GM21529 (cell line): ENCODE results near the gene PRKCA.

Experiments
- ATAC-seq: cut with Tn5 transposase; IDR thresholded peaks from one replicate; pipeline ENCODE4 v1.9.1; 2021; ENCODE audit not compliant: unreplicated experiment

Gene PRKCA

GRCh38 chr17:66781135-66781534, 478.7 kb downstream of the PRKCA start:
- ATAC-seq: no peak

DNA sequence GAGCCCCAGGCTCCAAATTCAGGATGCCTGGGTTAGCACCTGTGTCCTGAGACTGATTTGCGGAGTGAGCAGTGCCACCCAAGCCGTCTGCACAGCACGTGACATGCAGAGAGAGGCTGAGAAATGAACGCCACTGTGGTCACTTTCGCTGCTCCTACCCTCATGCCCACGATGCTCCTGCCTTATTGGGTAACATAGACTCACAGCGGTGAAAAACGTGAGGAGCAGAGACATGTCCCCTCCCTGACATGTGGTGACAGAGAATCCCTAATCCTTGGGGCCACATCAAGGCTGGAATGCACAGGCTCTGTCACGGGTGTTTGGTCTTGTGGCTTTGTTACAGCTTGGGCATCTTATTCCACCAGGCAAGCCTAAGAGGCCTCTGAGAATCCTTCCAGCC, 480.4 kb downstream of the PRKCA start:
- ATAC-seq: no peak

- no peak for ATAC-seq
Measured at GRCh38 chr17:66783656-66784381, 481.4 kb downstream of the PRKCA start.

- ATAC-seq: no peak
Measured at GRCh38 chr17:66784621-66785364, 482.4 kb downstream of the PRKCA start.

- ATAC-seq: no peak
Measured at GRCh38 chr17:66786107-66786506, 483.7 kb downstream of the PRKCA start.

GRCh38 chr17:66787914-66788313, 485.5 kb downstream of the PRKCA start:
- ATAC-seq: no peak

GRCh38 chr17:66789093-66789492, 486.7 kb downstream of the PRKCA start:
- no peak for ATAC-seq

DNA sequence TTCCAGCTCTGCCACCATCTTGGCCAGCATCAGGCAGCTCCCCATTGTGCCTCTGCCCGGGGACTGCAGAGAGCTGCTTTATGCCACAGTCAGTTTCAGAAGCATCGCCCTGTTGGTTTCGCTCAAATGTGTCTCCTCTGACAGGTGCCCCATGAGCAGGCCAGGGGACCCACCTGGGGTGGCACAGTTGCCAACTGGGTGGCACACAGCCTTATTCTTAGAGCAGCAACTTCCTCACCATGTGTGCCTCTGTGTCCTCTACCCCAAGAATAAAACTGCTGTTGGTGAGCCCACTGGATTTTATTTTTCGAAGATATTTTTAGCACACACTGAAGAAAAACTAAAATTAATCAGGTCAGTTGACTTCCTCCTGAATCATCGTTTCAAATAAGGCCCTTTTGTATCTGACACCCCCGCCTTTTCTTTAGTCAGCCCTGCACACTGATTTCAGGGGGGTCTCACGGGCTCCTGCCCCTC, 487.6 kb downstream of the PRKCA start:
- no peak for ATAC-seq

- ATAC-seq: no peak
Measured at GRCh38 chr17:66790501-66791061, 488.2 kb downstream of the PRKCA start.

- no peak for ATAC-seq
Measured at GRCh38 chr17:66791347-66791746, 488.9 kb downstream of the PRKCA start.

DNA sequence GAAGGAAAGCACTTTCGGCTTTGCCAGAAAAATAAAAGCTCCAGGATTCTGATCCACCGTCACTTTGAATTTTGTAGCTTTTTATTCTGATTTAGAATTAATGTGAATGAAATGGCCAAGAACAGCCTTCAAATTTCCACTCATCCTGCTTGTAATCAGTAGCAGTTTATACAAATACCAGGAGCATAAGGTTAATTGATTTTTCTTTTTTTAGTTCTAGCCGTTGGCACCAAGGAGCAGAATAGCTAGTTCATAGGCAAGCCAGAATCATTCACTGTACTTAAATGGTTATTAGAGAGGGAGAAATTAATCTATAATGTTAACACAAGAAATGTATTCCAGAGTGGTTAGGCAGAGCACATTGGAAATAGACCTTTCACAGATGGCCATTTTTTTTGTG, 491.4 kb downstream of the PRKCA start:
- no peak for ATAC-seq

- ATAC-seq: no peak
Measured at GRCh38 chr17:66795486-66795885, 493.1 kb downstream of the PRKCA start.

DNA sequence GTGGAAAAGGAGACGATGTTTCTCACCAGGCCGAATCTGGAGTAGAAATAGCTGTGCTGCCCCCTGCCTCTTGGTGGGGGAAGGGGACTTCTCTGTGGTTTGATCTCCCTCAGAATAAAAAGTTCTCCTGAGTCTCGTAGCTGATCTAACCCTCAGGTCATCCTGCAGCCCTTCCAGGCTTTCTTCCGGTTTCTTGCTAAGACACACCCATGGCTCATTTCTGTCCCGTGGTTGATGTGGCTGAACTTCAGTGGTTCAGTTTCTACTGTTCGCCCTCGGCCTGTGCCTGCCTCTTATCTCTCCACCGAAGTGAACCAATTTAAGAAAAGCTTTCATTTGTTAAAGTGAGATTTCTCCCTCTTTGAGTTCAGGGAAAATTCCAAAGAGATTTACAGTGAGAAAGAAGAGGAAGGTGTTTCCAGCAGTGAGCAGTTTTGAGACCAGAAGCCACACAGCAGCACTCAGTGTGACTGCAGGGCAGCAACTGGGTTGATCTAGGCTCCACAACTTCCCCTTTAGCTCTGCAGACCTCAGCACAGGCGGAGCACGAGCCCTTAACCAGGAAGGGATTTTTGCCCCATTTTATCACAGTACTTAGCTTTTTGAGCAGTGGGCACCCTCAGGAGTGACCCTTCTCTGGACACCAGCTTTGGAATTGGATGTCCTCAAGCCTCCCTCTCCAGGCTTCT, 497.6 kb downstream of the PRKCA start:
- no peak for ATAC-seq

DNA sequence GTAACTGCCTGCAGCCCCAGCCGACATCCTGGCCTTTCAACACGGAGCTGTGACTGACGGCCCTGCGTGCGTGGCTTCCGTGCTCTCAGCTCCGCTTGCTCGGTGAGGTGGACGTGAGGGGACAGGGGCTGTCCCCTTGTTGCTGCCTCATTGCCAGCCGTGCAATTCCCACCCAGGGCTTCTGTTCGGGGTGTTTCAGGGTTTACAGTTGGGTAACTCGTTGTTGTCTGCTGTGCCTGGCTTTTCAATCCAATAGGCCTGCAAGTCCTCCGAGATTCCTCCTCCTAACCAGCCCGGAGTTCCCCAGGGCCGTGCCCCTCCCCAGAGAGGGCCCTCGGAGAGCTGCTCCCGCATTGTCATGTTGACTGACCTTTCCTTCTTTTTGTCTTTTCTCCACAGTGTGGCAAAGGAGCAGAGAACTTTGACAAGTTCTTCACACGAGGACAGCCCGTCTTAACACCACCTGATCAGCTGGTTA, 501.1 kb downstream of the PRKCA start:
- ATAC-seq: no peak

GRCh38 chr17:66805567-66805966, 503.2 kb downstream of the PRKCA start:
- no peak for ATAC-seq

- ATAC-seq: no peak
Measured at GRCh38 chr17:66807182-66807581, 504.8 kb downstream of the PRKCA start.

DNA sequence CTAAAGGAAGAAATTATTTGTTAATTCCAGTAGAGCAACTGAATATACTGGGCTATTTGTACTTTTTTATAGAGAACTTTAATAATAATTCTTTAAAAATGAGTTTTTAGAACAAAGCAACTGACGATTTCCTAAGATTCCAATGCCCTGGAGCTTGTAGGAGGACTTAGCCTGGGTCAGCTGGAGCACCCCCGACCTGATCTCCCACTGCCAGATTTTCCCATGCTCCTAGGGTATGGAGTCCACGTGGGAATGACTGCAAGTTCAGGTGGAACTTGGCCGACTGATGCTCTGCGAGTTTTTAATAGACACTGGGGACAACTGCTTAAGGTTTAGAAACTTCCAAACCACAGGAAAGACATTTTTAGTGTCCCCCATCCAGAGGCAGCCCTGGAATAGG, 507.0 kb downstream of the PRKCA start:
- ATAC-seq: no peak

GRCh38 chr17:66810951-66811682, 508.7 kb downstream of the PRKCA start:
- no peak for ATAC-seq

GRCh38 chr17:66811683-66812054, 509.3 kb downstream of the PRKCA start:
- ATAC-seq: no peak

GRCh38 chr17:66812571-66812970, 510.2 kb downstream of the PRKCA start:
- no peak for ATAC-seq

GRCh38 chr17:66813296-66813695, 510.9 kb downstream of the PRKCA start:
- no peak for ATAC-seq
